WTC11 (cell line): ENCODE measurements around the gene KIFC1. TPM values are rescaled to one million over a fixed set of nuclear protein-coding genes. Genes with fewer than 3 reads are reported as not detected.

Source experiments
- ATAC-seq: fragments of 200-7000 bp; cut with Tn5 transposase; 2 replicates; pipeline ENCODE4 v1.10.0; 2021; ENCODE audit warnings: mild to moderate bottlenecking, moderate library complexity
- CTCF ChIA-PET: fragments of 300-600 bp; sonication (Branson Sonifier 250); formaldehyde crosslinking; loops from one replicate; lab custom pipeline; 2021; ENCODE audit warnings: antibody characterized with exemption; lab: Charles Lee
- POLR2A ChIA-PET: fragments of 350-600 bp; sonication (Branson Sonifier 250); formaldehyde crosslinking; loops from one replicate; lab custom pipeline; 2021; ENCODE audit warnings: antibody characterized with exemption; lab: Charles Lee
- DNase-seq: peaks from one replicate; pipeline ENCODE4 v3.0.0; 2021; ENCODE audit warnings: low spot score
- H3K27ac Mint-ChIP-seq: 2 replicates; pipeline ENCODE4 v1.8.0; 2021; ENCODE audit warnings: mixed read lengths
- H3K27me3 Mint-ChIP-seq: 2 replicates; pipeline ENCODE4 v1.8.0; 2021; ENCODE audit warnings: low read depth, mild to moderate bottlenecking, moderate library complexity, mixed read lengths
- H3K36me3 Mint-ChIP-seq: 2 replicates; pipeline ENCODE4 v1.8.0; 2021; ENCODE audit warnings: mixed read lengths
- H3K4me1 Mint-ChIP-seq: 2 replicates; pipeline ENCODE4 v1.8.0; 2022; ENCODE audit warnings: mixed read lengths
- H3K4me3 Mint-ChIP-seq: 2 replicates; pipeline ENCODE4 v1.8.0; 2021; ENCODE audit warnings: mild to moderate bottlenecking, moderate library complexity, mixed read lengths
- H3K9me3 Mint-ChIP-seq: 2 replicates; pipeline ENCODE4 v1.8.0; 2021; ENCODE audit warnings: mixed read lengths
- ATF1 ChIP-seq: sonication (generic); formaldehyde crosslinking; IDR thresholded peaks from 2 replicates; pipeline ENCODE4 v1.8.1; 2023; ENCODE audit warnings: mild to moderate bottlenecking, moderate library complexity, missing genetic modification reagents
- E2F1 ChIP-seq: sonication (generic); formaldehyde crosslinking; IDR thresholded peaks from 2 replicates; pipeline ENCODE4 v1.8.0; 2022; ENCODE audit warnings: mild to moderate bottlenecking, missing genetic modification reagents
- EMX1 ChIP-seq: fragments of 250-450 bp; sonication (Bioruptor Pico); IDR thresholded peaks from 2 replicates; pipeline ENCODE4 v1.8.0; 2021; ENCODE audit warnings: mild to moderate bottlenecking
- FOXP4 ChIP-seq: sonication (generic); formaldehyde crosslinking; IDR thresholded peaks from 2 replicates; pipeline ENCODE4 v1.8.0; 2022; ENCODE audit warnings: mild to moderate bottlenecking, missing genetic modification reagents
- IRF2 ChIP-seq: sonication (generic); formaldehyde crosslinking; IDR thresholded peaks from 2 replicates; pipeline ENCODE4 v1.8.0; 2022; ENCODE audit warnings: low read depth, missing genetic modification reagents, borderline replicate concordance
- MYBL2 ChIP-seq: sonication (generic); formaldehyde crosslinking; IDR thresholded peaks from 2 replicates; pipeline ENCODE4 v1.8.1; 2023; ENCODE audit warnings: mild to moderate bottlenecking, moderate library complexity, missing genetic modification reagents
- SMAD4 ChIP-seq: sonication (generic); formaldehyde crosslinking; IDR thresholded peaks from 2 replicates; pipeline ENCODE4 v1.8.0; 2022; ENCODE audit warnings: mild to moderate bottlenecking, missing genetic modification reagents
- TEAD4 ChIP-seq: sonication (generic); formaldehyde crosslinking; IDR thresholded peaks from 2 replicates; pipeline ENCODE4 v1.8.0; 2022; ENCODE audit warnings: mild to moderate bottlenecking, missing genetic modification reagents
- ZBTB21 ChIP-seq: sonication (generic); formaldehyde crosslinking; IDR thresholded peaks from 2 replicates; pipeline ENCODE4 v1.8.1; 2023; ENCODE audit warnings: mild to moderate bottlenecking, missing genetic modification reagents, borderline replicate concordance
- ZNF121 ChIP-seq: sonication (generic); formaldehyde crosslinking; IDR thresholded peaks from 2 replicates; pipeline ENCODE4 v1.8.0; 2023; ENCODE audit warnings: missing genetic modification reagents
- ZNF671 ChIP-seq: fragments of 250-450 bp; sonication (Bioruptor Pico); IDR thresholded peaks from 2 replicates; pipeline ENCODE4 v1.8.0; 2021; ENCODE audit warnings: mild to moderate bottlenecking
- total RNA-seq: library from RNA; stranded (reverse); gene quantifications from 3 replicates; pipeline ENCODE4 v1.2.3, GENCODE V29; 2021
- TF ChIP-seq, protein P1 (sequence below): sonication (generic); formaldehyde crosslinking; IDR thresholded peaks from 2 replicates; pipeline ENCODE4 v1.8.1; 2023; ENCODE audit warnings: mild to moderate bottlenecking, missing genetic modification reagents, moderate library complexity
- TF ChIP-seq, protein P2 (sequence below): sonication (generic); formaldehyde crosslinking; IDR thresholded peaks from 2 replicates; pipeline ENCODE4 v1.8.1; 2022; ENCODE audit warnings: low read depth, missing genetic modification reagents, borderline replicate concordance

KIFC1 gene
- total RNA-seq, 1 experiment from 2014 or later = 97.3 TPM

- TF ChIP-seq, protein P1, sequence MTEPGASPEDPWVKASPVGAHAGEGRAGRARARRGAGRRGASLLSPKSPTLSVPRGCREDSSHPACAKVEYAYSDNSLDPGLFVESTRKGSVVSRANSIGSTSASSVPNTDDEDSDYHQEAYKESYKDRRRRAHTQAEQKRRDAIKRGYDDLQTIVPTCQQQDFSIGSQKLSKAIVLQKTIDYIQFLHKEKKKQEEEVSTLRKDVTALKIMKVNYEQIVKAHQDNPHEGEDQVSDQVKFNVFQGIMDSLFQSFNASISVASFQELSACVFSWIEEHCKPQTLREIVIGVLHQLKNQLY = no peak
- TF ChIP-seq, protein P2, sequence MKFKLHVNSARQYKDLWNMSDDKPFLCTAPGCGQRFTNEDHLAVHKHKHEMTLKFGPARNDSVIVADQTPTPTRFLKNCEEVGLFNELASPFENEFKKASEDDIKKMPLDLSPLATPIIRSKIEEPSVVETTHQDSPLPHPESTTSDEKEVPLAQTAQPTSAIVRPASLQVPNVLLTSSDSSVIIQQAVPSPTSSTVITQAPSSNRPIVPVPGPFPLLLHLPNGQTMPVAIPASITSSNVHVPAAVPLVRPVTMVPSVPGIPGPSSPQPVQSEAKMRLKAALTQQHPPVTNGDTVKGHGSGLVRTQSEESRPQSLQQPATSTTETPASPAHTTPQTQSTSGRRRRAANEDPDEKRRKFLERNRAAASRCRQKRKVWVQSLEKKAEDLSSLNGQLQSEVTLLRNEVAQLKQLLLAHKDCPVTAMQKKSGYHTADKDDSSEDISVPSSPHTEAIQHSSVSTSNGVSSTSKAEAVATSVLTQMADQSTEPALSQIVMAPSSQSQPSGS (CRISPR knock-in tag) = no peak
Observed at GRCh38 chr6:33412140-33413009, 20.8 kb downstream of the KIFC1 start (continued).

GRCh38 chr6:33413241-33414120 is 21.9 kb downstream of the KIFC1 start:
- Mint-ChIP-seq H3K4me1 (peaks cover 47% of the 10 kb centered on the region), H3K36me3 (peaks cover 34% of the 10 kb centered on the region), H3K27me3 (no peaks in the 10 kb centered on the region), H3K4me3 (no peak overlapping the region), H3K9me3 (no peaks in the 10 kb centered on the region), H3K27ac (peak overlapping the region; percentile 78; the same call in 1 of the 2 replicates)
- TF ChIP-seq EMX1 (CRISPR knock-in tag) = no peak
- 0 out of 2 replicates have a peak, but pooled peaks have one; percentile 14 for TF ChIP-seq FOXP4 (CRISPR knock-in tag)
- no peak for ATAC-seq
- ChIA-PET POLR2A (no interaction called here), CTCF (interaction anchor here (0.8 kb wide), 1 partner anchor 13 kb away, joined by 4 read pairs; no protein-coding TSS in a partner anchor)
- DNase-seq = no peak

GRCh38 chr6:33414592-33415271 is 23.1 kb downstream of the KIFC1 start:
- peak overlapping the region; percentile 78; the same call in 1 of the 2 replicates for H3K27ac Mint-ChIP-seq
- CTCF ChIA-PET = interaction anchor here (0.6 to 1.6 kb wide), 6 partner anchors 11 to 212 kb away, joined by 3 to 11 read pairs (median 4); partner anchors contain the start of genes ZBTB22 and ZBTB9

More at GRCh38 chr6:33414592-33415271, 23.1 kb downstream of the KIFC1 start:
- TF ChIP-seq IRF2 = no peak
- no peak for TF ChIP-seq ZNF671
- TF ChIP-seq TEAD4 (CRISPR knock-in tag) = no peak
- TF ChIP-seq MYBL2 = no peak
- TF ChIP-seq SMAD4 = no peak
- no peak for TF ChIP-seq E2F1 (CRISPR knock-in tag)
- no peak for TF ChIP-seq ZBTB21
- no peak for TF ChIP-seq ATF1 (CRISPR knock-in tag)
- no peak for TF ChIP-seq ZNF121 (CRISPR knock-in tag)
- Mint-ChIP-seq H3K9me3 (no peaks in the 10 kb centered on the region), H3K4me3 (no peak overlapping the region), H3K27me3 (no peaks in the 10 kb centered on the region), H3K36me3 (peaks cover 34% of the 10 kb centered on the region), H3K4me1 (peaks cover 52% of the 10 kb centered on the region)
- DNase-seq = no peak
- POLR2A ChIA-PET = no interaction called here
- ATAC-seq = no peak
